GM19397 (cell line): ENCODE results near the gene SOX5.
"Not testable (repeated sequence)": the region's sequence is repeated elsewhere in the genome, so short reads cannot be mapped to it uniquely, and the experiment has no call there.

ENCODE experiments used
- ATAC-seq: cut with Tn5 transposase; IDR thresholded peaks from one replicate; pipeline ENCODE4 v1.9.1; 2021; ENCODE audit warnings: mild to moderate bottlenecking, moderate library complexity; ENCODE audit not compliant: unreplicated experiment

SOX5 gene

GRCh38 chr12:23847857-23848256 is 101.6 kb downstream of the SOX5 start:
- ATAC-seq: no peak

GRCh38 chr12:23843958-23844357 is 105.5 kb downstream of the SOX5 start:
- no peak for ATAC-seq

GRCh38 chr12:23834076-23834475 is 115.4 kb downstream of the SOX5 start:
- no peak for ATAC-seq

GRCh38 chr12:23831739-23832138 is 117.7 kb downstream of the SOX5 start:
- ATAC-seq: no peak

- ATAC-seq: no peak
Measured at GRCh38 chr12:23830210-23830609, 119.3 kb downstream of the SOX5 start.

- no peak for ATAC-seq
Measured at GRCh38 chr12:23827353-23827752, 122.1 kb downstream of the SOX5 start.

GRCh38 chr12:23825124-23825523 is 124.3 kb downstream of the SOX5 start:
- ATAC-seq: not testable (repeated sequence)

GRCh38 chr12:23824358-23824757 is 125.1 kb downstream of the SOX5 start:
- ATAC-seq: no peak

- ATAC-seq: not testable (repeated sequence)
Measured at GRCh38 chr12:23822883-23823282, 126.6 kb downstream of the SOX5 start.

- no peak for ATAC-seq
Measured at GRCh38 chr12:23817345-23817744, 132.1 kb downstream of the SOX5 start.

GRCh38 chr12:23816394-23816851 is 133.0 kb downstream of the SOX5 start:
- no peak for ATAC-seq

GRCh38 chr12:23815810-23816209 is 133.7 kb downstream of the SOX5 start:
- ATAC-seq: no peak

GRCh38 chr12:23813206-23813605 is 136.3 kb downstream of the SOX5 start:
- ATAC-seq: no peak

GRCh38 chr12:23810329-23810902 is 139.1 kb downstream of the SOX5 start:
- no peak for ATAC-seq

- no peak for ATAC-seq
Measured at GRCh38 chr12:23803540-23803939, 145.9 kb downstream of the SOX5 start.

- ATAC-seq: no peak
Measured at GRCh38 chr12:23795494-23795893, 154.0 kb downstream of the SOX5 start.

- no peak for ATAC-seq
Measured at GRCh38 chr12:23781118-23781517, 168.4 kb downstream of the SOX5 start.

- ATAC-seq: no peak
Measured at GRCh38 chr12:23775208-23775607, 174.3 kb downstream of the SOX5 start.

- no peak for ATAC-seq
Measured at GRCh38 chr12:23771240-23771949, 178.1 kb downstream of the SOX5 start.

- ATAC-seq: no peak
Measured at GRCh38 chr12:23770202-23770938, 179.1 kb downstream of the SOX5 start.

GRCh38 chr12:23767834-23768233 is 181.6 kb downstream of the SOX5 start:
- ATAC-seq: no peak

- no peak for ATAC-seq
Measured at GRCh38 chr12:23763724-23764123, 185.7 kb downstream of the SOX5 start.
